H9 (cell line): ENCODE measurements around the gene MAPKAP1. TPM values are rescaled to one million over a fixed set of nuclear protein-coding genes. Genes with fewer than 3 reads are reported as not detected.

Experiments used
- DNase-seq: peaks from one replicate; pipeline ENCODE4 v3.0.0-alpha.2; 2017
- H2AFZ ChIP-seq: one replicate; pipeline ENCODE4 v1.6.1; 2013; ENCODE audit warnings: mild to moderate bottlenecking, low read length, control low read depth, moderate library complexity
- H2AK5ac ChIP-seq: 2 replicates; pipeline ENCODE4 v1.6.1; 2013; ENCODE audit warnings: low read length, control low read depth, mixed read lengths; ENCODE audit not compliant: insufficient read length
- H2BK120ac ChIP-seq: one replicate; pipeline ENCODE4 v1.6.1; 2013; ENCODE audit warnings: low read depth, mild to moderate bottlenecking, low read length, control low read depth, inconsistent platforms; ENCODE audit not compliant: poor library complexity, severe bottlenecking
- H2BK12ac ChIP-seq: 2 replicates; pipeline ENCODE4 v1.6.1; 2013; ENCODE audit warnings: low read length, control low read depth, mixed read lengths, low read depth; ENCODE audit not compliant: insufficient read length
- H2BK15ac ChIP-seq: 2 replicates; pipeline ENCODE4 v1.6.1; 2013; ENCODE audit warnings: low read depth, low read length, control low read depth
- H2BK20ac ChIP-seq: one replicate; pipeline ENCODE4 v1.6.1; 2013; ENCODE audit warnings: low read depth, mild to moderate bottlenecking, low read length, control low read depth, inconsistent platforms; ENCODE audit not compliant: poor library complexity, severe bottlenecking
- H2BK5ac ChIP-seq: 2 replicates; pipeline ENCODE4 v1.6.1; 2013; ENCODE audit warnings: low read length, control low read depth, mixed read lengths; ENCODE audit not compliant: insufficient read length
- H3K14ac ChIP-seq: 2 replicates; pipeline ENCODE4 v1.6.1; 2013; ENCODE audit warnings: low read length, control low read depth; ENCODE audit not compliant: insufficient read depth
- H3K18ac ChIP-seq: 2 replicates; pipeline ENCODE4 v1.6.1; 2013; ENCODE audit warnings: low read depth, mild to moderate bottlenecking, mixed read lengths, low read length, control low read depth; ENCODE audit not compliant: insufficient read length
- H3K23ac ChIP-seq: 2 replicates; pipeline ENCODE4 v1.6.1; 2013; ENCODE audit warnings: low read length, control low read depth, mixed read lengths, low read depth; ENCODE audit not compliant: insufficient read length
- H3K23me2 ChIP-seq: 2 replicates; pipeline ENCODE4 v1.6.1; 2013; ENCODE audit warnings: low read depth, mild to moderate bottlenecking, mixed read lengths, low read length, control low read depth; ENCODE audit not compliant: insufficient read length, poor library complexity, severe bottlenecking
- H3K27ac ChIP-seq: 2 replicates; pipeline ENCODE4 v1.5.1; 2013; ENCODE audit warnings: low read length, control low read depth, mixed read lengths, low read depth; ENCODE audit not compliant: insufficient read length
- H3K27me3 ChIP-seq: 2 replicates; pipeline ENCODE4 v1.6.1; 2013; ENCODE audit warnings: low read length, control low read depth, inconsistent platforms; ENCODE audit not compliant: insufficient read depth
- H3K4ac ChIP-seq: 2 replicates; pipeline ENCODE4 v1.6.1; 2013; ENCODE audit warnings: low read depth, mild to moderate bottlenecking, control low read depth, inconsistent platforms, low read length, moderate library complexity
- H3K4me1 ChIP-seq: 2 replicates; pipeline ENCODE4 v1.6.1; 2013; ENCODE audit warnings: low read length, control low read depth, inconsistent platforms; ENCODE audit not compliant: insufficient read depth
- H3K4me2 ChIP-seq: 2 replicates; pipeline ENCODE4 v1.6.1; 2013; ENCODE audit warnings: low read length, control low read depth, mixed read lengths; ENCODE audit not compliant: insufficient read length, insufficient read depth
- H3K56ac ChIP-seq: 2 replicates; pipeline ENCODE4 v1.6.1; 2013; ENCODE audit warnings: low read depth, mild to moderate bottlenecking, mixed read lengths, low read length, control low read depth; ENCODE audit not compliant: insufficient read length
- H3K79me1 ChIP-seq: 2 replicates; pipeline ENCODE4 v1.6.1; 2013; ENCODE audit warnings: low read depth, mild to moderate bottlenecking, moderate library complexity, low read length, control low read depth, inconsistent platforms; ENCODE audit not compliant: insufficient read depth, poor library complexity, severe bottlenecking
- H3K79me2 ChIP-seq: 2 replicates; pipeline ENCODE4 v1.6.1; 2013; ENCODE audit warnings: low read length, control low read depth, inconsistent platforms; ENCODE audit not compliant: insufficient read depth
- H3K9ac ChIP-seq: 2 replicates; pipeline ENCODE4 v1.6.1; 2013; ENCODE audit warnings: low read length, control low read depth, mixed read lengths; ENCODE audit not compliant: insufficient read length; ENCODE audit errors: extremely low read depth
- H3K9me3 ChIP-seq: one replicate; pipeline ENCODE4 v1.6.1; 2013; ENCODE audit warnings: low read depth, low read length, inconsistent platforms; ENCODE audit not compliant: control insufficient read depth
- H3T11ph ChIP-seq: one replicate; pipeline ENCODE4 v1.6.1; 2013; ENCODE audit warnings: mild to moderate bottlenecking, low read length, control low read depth, inconsistent platforms
- H4K20me1 ChIP-seq: one replicate; pipeline ENCODE4 v1.6.1; 2013; ENCODE audit not compliant: control insufficient read depth, insufficient read length, insufficient read depth
- H4K5ac ChIP-seq: 2 replicates; pipeline ENCODE4 v1.6.1; 2013; ENCODE audit warnings: low read depth, mild to moderate bottlenecking, mixed read lengths, low read length, control low read depth; ENCODE audit not compliant: insufficient read length
- H4K8ac ChIP-seq: replicated peaks from 2 replicates; pipeline ENCODE4 v1.6.1; 2013; ENCODE audit warnings: low read length, control low read depth, mixed read lengths, low read depth; ENCODE audit not compliant: insufficient read length
- H4K91ac ChIP-seq: 2 replicates; pipeline ENCODE4 v1.6.1; 2013; ENCODE audit warnings: low read depth, mild to moderate bottlenecking, moderate library complexity, mixed read lengths, low read length, control low read depth; ENCODE audit not compliant: insufficient read length
- H3K27ac Mint-ChIP-seq, 3 experiments: 2 replicates in 2 of 3; 3 replicates in 1 of 3; pipeline ENCODE4 v1.8.0; 2020 to 2021; ENCODE audit warnings: mixed read lengths in 3 of 3, mild to moderate bottlenecking in 1 of 3, moderate library complexity in 1 of 3
- H3K27me3 Mint-ChIP-seq: 2 replicates; pipeline ENCODE4 v1.8.0; 2021; ENCODE audit warnings: low read depth, mild to moderate bottlenecking, moderate library complexity, mixed read lengths
- H3K36me3 Mint-ChIP-seq, 3 experiments: 2 replicates in 2 of 3; 3 replicates in 1 of 3; pipeline ENCODE4 v1.8.0; 2020 to 2021; ENCODE audit warnings: low read depth in 3 of 3, mixed read lengths in 3 of 3; ENCODE audit not compliant: insufficient read depth in 1 of 3
- H3K4me1 Mint-ChIP-seq, 2 experiments: 2 replicates each; pipeline ENCODE4 v1.8.0; 2020; ENCODE audit warnings: mixed read lengths in 2 of 2
- H3K4me3 Mint-ChIP-seq, 2 experiments: 2 replicates in 1 of 2; 3 replicates in 1 of 2; pipeline ENCODE4 v1.8.0; 2020 to 2021; ENCODE audit warnings: mild to moderate bottlenecking in 2 of 2, mixed read lengths in 2 of 2, moderate library complexity in 1 of 2
- H3K9me3 Mint-ChIP-seq, 2 experiments: 2 replicates in 1 of 2; 3 replicates in 1 of 2; pipeline ENCODE4 v1.8.0; 2020; ENCODE audit warnings: mild to moderate bottlenecking in 2 of 2, mixed read lengths in 2 of 2, moderate library complexity in 1 of 2
- WGBS: extraction: QIAGEN DNeasy Blood & Tissue Kit; methylation state at CpG from one replicate; pipeline ENCODE4 v1.1.7; 2013; ENCODE audit warnings: missing lambda C conversion rate, low lambda C conversion rate, mixed read lengths; ENCODE audit not compliant: insufficient read length; ENCODE audit errors: extremely low coverage; 5-methylcytosine and 5-hydroxymethylcytosine counted together
- total RNA-seq: library from RNA; stranded (reverse); gene quantifications from 2 replicates; pipeline ENCODE4 v1.2.1, GENCODE V29; 2021
- TF ChIP-seq, protein P1 (sequence below): fragments of 200-600 bp; sonication (generic); conservative IDR thresholded peaks from 3 replicates; pipeline ENCODE4 v1.8.0; 2021; ENCODE audit warnings: antibody characterized with exemption, mild to moderate bottlenecking

Gene MAPKAP1
- total RNA-seq, 1 experiment from 2014 or later = 97.0 TPM

GRCh38 chr9:125435776-125436612 is 271.0 kb downstream of the MAPKAP1 start:
- H3K9ac ChIP-seq = no peak overlapping the region
- H2BK120ac ChIP-seq = no peak overlapping the region
- no peak overlapping the region for H2BK15ac ChIP-seq
- no peaks in the 10 kb centered on the region for H3K27me3 ChIP-seq
- no peak overlapping the region for H3K56ac ChIP-seq
- no peak overlapping the region; the same call in 1 of the 2 replicates for H3K14ac ChIP-seq
- H4K8ac ChIP-seq = no peak overlapping the region
- no peak overlapping the region for H3K4me2 ChIP-seq
- H2AFZ ChIP-seq = no peak overlapping the region
- no peak overlapping the region for H3K23ac ChIP-seq
- H4K91ac ChIP-seq = no peak overlapping the region
- no peak overlapping the region for H2BK12ac ChIP-seq
- no peak overlapping the region for H3K27ac ChIP-seq
- no peaks in the 10 kb centered on the region; the same call in 1 of the 2 replicates for H3K4me1 ChIP-seq
- TF ChIP-seq, protein P1, sequence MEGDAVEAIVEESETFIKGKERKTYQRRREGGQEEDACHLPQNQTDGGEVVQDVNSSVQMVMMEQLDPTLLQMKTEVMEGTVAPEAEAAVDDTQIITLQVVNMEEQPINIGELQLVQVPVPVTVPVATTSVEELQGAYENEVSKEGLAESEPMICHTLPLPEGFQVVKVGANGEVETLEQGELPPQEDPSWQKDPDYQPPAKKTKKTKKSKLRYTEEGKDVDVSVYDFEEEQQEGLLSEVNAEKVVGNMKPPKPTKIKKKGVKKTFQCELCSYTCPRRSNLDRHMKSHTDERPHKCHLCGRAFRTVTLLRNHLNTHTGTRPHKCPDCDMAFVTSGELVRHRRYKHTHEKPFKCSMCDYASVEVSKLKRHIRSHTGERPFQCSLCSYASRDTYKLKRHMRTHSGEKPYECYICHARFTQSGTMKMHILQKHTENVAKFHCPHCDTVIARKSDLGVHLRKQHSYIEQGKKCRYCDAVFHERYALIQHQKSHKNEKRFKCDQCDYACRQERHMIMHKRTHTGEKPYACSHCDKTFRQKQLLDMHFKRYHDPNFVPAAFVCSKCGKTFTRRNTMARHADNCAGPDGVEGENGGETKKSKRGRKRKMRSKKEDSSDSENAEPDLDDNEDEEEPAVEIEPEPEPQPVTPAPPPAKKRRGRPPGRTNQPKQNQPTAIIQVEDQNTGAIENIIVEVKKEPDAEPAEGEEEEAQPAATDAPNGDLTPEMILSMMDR = no peak
- no peaks in the 10 kb centered on the region for H3K79me1 ChIP-seq
- no peak overlapping the region for H3K18ac ChIP-seq
- H3K27me3 Mint-ChIP-seq = no peaks in the 10 kb centered on the region
- H3K4me3 Mint-ChIP-seq = no peak overlapping the region
- peaks cover 6 to 12% of the 10 kb centered on the region in 2 experiments for H3K4me1 Mint-ChIP-seq
- H2BK20ac ChIP-seq = no peak overlapping the region
- H3K27ac Mint-ChIP-seq = no peak overlapping the region; a peak in 1 of 7 replicates
- H4K5ac ChIP-seq = no peak overlapping the region
- no CpG with 5 or more reads among the region's 16 CpGs for WGBS
- no peak overlapping the region for H2BK5ac ChIP-seq
- no peak overlapping the region for H2AK5ac ChIP-seq
- H3K9me3 ChIP-seq = no peaks in the 10 kb centered on the region
- H3K9me3 Mint-ChIP-seq = no peaks in the 10 kb centered on the region
- H3K23me2 ChIP-seq = no peaks in the 10 kb centered on the region
- no peaks in the 10 kb centered on the region; a peak in 1 of 7 replicates for H3K36me3 Mint-ChIP-seq
- no peaks in the 10 kb centered on the region for H4K20me1 ChIP-seq
- peak; percentile 31 for DNase-seq
- no peak overlapping the region for H3T11ph ChIP-seq
- H3K79me2 ChIP-seq = no peaks in the 10 kb centered on the region
- no peak overlapping the region for H3K4ac ChIP-seq
